Peyer's patch (tissue), 4 donors: Measurements from ENCODE around the gene BCAS3. TPM values are rescaled to one million over a fixed set of nuclear protein-coding genes. Genes with fewer than 3 reads are reported as not detected.

Source experiments
- DNase-seq, 3 donors: peaks; one replicate each; pipeline ENCODE4 v3.0.0-alpha.2; 2017 to 2019
- H3K27ac ChIP-seq, 4 donors: fragments of 200-600 bp; sonication (generic); one replicate each; pipeline ENCODE4 v1.5.1; 2016 to 2019
- H3K27me3 ChIP-seq, 2 donors: fragments of 200-600 bp; sonication (generic); one replicate each; pipeline ENCODE4 v1.5.1; 2019
- H3K36me3 ChIP-seq, 3 donors: fragments of 200-600 bp; sonication (generic); one replicate each; pipeline ENCODE4 v1.5.1; 2016 to 2019
- H3K4me1 ChIP-seq, 4 donors: fragments of 200-600 bp; sonication (generic); one replicate each; pipeline ENCODE4 v1.5.1; 2016 to 2019
- H3K4me3 ChIP-seq, 4 donors: fragments of 200-600 bp; sonication (generic); 1 replicate in 3 of 4; 2 replicates in 1 of 4; pipeline ENCODE4 v1.5.1; 2016 to 2019; ENCODE audit warnings: mild to moderate bottlenecking in 1 of 4
- H3K9me3 ChIP-seq, 4 donors: fragments of 200-600 bp; sonication (generic); one replicate each; pipeline ENCODE4 v1.5.1; 2016 to 2019; ENCODE audit warnings: mild to moderate bottlenecking in 1 of 4
- POLR2A ChIP-seq, 2 donors: fragments of 450-650 bp; IDR thresholded peaks; one replicate each; pipeline ENCODE4 v1.5.1; 2017; ENCODE audit warnings: antibody characterized with exemption in 2 of 2, mild to moderate bottlenecking in 2 of 2, moderate library complexity in 2 of 2
- total RNA-seq, 4 donors: library from RNA; depleted of rRNA; stranded (reverse); fragments of >200 nt; gene quantifications; one replicate each; pipeline ENCODE4 v1.1.0, GENCODE V29; 2016
- TF ChIP-seq, protein P1 (sequence below), 6 experiments: fragments of 450-650 bp in 4 of 6; fragments of 200-600 bp in 2 of 6; sonication (generic) in 1 of 6; IDR thresholded peaks; one replicate each; pipeline ENCODE4 v1.5.1; 2017 to 2019; ENCODE audit warnings: antibody characterized with exemption in 6 of 6, mild to moderate bottlenecking in 3 of 6, moderate library complexity in 1 of 6

BCAS3 gene
- total RNA-seq, 4 donors from 2014 or later, result 25.7 to 109 (median 57.1) TPM

DNA sequence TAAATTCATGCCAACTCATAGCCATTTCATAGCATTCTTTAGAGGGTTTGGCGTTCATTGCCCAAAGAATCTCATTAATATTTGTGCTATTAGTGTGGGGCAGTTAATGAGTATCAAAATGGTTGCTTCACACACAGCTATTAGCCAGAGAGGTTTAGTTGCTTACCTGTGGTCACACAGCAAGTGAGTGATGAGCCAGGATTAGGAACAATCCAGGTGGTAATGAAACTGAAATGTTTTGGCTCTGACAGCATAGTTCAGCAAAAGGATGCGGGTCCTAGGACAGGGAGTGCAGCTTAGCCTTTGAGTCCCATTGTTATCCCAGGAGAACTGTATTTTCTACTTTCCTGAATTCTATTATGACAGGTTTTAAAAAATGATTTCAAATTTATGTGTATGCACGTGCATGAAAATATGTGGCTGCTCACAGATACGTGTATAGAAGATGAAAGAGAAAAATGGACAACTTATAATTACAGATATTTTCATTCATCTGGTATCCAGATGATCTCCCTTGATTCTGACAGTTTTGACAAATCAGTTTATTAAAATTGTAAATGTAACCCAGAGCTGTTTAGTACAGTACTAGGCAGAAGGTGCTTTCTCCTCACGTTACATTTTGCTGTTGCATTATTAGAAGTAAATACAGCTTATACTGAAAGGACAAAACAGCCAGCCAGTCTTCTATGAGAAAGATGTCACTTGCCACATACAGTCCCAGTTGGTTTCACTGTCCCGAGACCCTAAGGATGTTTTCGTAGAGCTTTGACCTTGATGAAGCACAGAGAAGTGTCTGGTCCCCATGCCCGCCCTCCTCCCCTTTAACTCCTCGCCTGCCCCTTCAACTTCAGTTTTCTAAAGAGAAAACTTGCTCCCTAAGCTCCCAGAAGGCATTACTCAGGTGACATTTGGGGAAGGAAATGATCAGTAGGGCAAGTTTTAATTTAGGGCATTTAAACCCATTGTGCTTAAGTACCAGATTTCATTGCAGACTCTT, 622.2 kb downstream of the BCAS3 start:
- Histone ChIP-seq H3K4me1 (no peaks in the 10 kb centered on the region), H3K27ac (no peak overlapping the region), H3K27me3 (no peaks in the 10 kb centered on the region)

DNA sequence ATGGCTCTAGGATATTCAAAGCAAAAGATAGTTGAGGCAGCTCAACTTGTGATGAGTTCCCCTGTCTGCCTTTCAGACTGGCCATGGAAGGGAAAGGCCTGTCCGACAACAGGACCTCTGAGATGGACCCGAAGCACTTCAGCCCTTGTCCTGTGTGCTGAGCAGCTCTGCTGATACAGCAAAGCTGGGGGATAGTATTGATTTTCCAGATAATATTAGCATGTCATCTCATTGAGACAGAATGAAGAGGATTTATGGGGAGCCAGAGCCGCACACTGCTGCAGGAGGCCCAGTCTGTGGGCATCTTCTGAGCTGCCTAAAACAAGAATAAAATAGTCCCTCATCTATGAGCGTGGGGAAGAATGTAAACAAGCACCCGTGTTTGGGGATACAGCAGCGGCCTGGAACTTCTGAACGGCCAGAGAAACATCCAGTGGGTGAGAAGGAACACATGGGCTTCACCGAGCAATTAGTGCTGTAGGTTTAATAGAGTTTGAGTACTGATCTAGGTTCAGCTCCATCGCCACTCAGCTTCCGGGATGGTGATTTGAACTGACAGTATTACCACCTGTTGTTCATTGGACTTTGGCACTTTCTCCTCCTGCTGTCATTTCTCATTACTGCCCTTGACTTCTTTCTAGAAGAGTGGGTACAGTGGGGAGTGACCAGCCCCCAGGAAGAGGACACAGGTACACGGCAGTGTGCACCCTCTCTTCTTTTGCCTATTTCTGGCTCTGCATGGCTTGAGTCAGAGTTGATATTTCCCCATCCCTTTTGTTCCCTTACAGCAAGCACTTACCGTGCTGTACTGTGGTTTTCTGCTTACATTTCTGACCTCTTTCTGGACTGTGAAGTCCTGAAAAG, 625.5 kb downstream of the BCAS3 start:
- Histone ChIP-seq H3K27ac (peak overlapping the region in 2 of 4 donors; percentile 35 to 41), H3K27me3 (no peaks in the 10 kb centered on the region), H3K9me3 (no peaks in the 10 kb centered on the region), H3K4me3 (no peak overlapping the region), H3K4me1 (no peaks in the 10 kb centered on the region), H3K36me3 (no peaks in the 10 kb centered on the region)
- TF ChIP-seq, protein P1, sequence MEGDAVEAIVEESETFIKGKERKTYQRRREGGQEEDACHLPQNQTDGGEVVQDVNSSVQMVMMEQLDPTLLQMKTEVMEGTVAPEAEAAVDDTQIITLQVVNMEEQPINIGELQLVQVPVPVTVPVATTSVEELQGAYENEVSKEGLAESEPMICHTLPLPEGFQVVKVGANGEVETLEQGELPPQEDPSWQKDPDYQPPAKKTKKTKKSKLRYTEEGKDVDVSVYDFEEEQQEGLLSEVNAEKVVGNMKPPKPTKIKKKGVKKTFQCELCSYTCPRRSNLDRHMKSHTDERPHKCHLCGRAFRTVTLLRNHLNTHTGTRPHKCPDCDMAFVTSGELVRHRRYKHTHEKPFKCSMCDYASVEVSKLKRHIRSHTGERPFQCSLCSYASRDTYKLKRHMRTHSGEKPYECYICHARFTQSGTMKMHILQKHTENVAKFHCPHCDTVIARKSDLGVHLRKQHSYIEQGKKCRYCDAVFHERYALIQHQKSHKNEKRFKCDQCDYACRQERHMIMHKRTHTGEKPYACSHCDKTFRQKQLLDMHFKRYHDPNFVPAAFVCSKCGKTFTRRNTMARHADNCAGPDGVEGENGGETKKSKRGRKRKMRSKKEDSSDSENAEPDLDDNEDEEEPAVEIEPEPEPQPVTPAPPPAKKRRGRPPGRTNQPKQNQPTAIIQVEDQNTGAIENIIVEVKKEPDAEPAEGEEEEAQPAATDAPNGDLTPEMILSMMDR (IDR thresholded peaks at IDR 0.05), result no peak
- TF ChIP-seq POLR2A (IDR thresholded peaks at IDR 0.05), result no peak
- no peak for DNase-seq

More for the DNA sequence above, 622.2 kb downstream of the BCAS3 start:
- TF ChIP-seq, protein P1 (IDR thresholded peaks at IDR 0.05), result no peak
- TF ChIP-seq POLR2A (IDR thresholded peaks at IDR 0.05), result no peak
- Histone ChIP-seq H3K36me3 (no peaks in the 10 kb centered on the region), H3K4me3 (no peak overlapping the region), H3K9me3 (no peaks in the 10 kb centered on the region)
- DNase-seq, result no peak

DNA sequence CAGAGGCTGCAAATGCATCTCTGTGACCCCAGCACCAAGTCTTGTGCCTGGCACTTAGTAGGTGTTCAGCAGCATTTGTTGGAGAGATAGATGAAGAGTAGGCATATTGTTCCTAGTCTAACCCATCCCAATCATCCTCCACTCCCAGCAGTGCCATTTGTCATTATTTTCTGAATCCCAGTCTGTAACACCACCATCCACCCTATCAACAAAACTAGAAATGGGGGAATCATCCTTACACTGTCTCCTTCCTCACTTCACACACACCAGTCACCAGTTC, 626.1 kb downstream of the BCAS3 start:
- TF ChIP-seq, protein P1 (IDR thresholded peaks at IDR 0.05), result no peak
- no peak for TF ChIP-seq POLR2A (IDR thresholded peaks at IDR 0.05)
- no peaks in the 10 kb centered on the region for H3K4me1 ChIP-seq
- H3K36me3 ChIP-seq, result no peaks in the 10 kb centered on the region
- DNase-seq, result no peak
- H3K27ac ChIP-seq, result peak overlapping the region in 2 of 4 donors; percentile 35 to 41
- no peak overlapping the region for H3K4me3 ChIP-seq
- H3K9me3 ChIP-seq, result no peaks in the 10 kb centered on the region
- no peaks in the 10 kb centered on the region for H3K27me3 ChIP-seq

DNA sequence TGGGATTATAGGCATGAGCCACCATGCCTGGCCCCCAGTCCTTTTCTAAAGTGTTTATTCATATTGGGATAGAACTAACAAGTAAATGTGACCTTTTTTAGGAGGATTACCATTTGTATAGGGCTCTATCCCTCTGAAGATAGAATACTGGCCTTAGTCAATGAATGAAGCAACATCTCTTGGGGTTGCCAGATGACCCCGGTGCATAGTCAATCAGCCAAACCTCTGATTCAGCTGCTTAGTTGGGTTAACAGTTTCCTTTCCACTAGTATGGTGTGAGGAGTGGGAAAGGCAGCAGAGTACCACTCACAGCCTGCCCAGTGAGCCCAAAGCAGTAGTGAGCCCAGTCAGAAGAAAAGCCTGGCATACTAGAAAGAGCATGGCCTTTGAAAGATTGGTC, 627.4 kb downstream of the BCAS3 start:
- H3K9me3 ChIP-seq, result no peaks in the 10 kb centered on the region
- no peak overlapping the region for H3K4me3 ChIP-seq
- TF ChIP-seq POLR2A (IDR thresholded peaks at IDR 0.05), result no peak
- TF ChIP-seq, protein P1 (IDR thresholded peaks at IDR 0.05), result no peak
- H3K36me3 ChIP-seq, result no peaks in the 10 kb centered on the region
- no peak for DNase-seq
- no peaks in the 10 kb centered on the region for H3K27me3 ChIP-seq
- no peak overlapping the region for H3K27ac ChIP-seq
- no peaks in the 10 kb centered on the region for H3K4me1 ChIP-seq

DNA sequence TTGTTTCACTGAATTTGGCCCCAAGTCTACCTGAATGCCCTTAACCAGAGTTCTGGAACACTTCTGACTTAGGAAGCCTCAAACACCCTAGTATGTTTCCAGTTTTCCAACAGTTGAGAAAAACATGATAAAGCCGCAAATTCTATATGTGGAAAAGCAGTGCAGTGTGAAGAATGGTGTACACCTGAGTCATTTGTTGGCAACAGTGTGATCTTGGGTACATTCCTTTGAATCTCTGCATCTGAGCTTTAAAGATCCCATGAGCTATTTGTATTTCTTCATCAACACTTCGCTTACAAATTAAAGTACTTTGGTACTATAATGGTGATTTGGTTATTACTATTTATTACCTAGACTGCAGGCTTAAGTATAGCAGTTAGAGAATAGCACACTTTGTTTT, 628.4 kb downstream of the BCAS3 start:
- Histone ChIP-seq H3K4me1 (no peaks in the 10 kb centered on the region), H3K9me3 (no peaks in the 10 kb centered on the region), H3K36me3 (no peaks in the 10 kb centered on the region), H3K27me3 (no peaks in the 10 kb centered on the region), H3K27ac (no peak overlapping the region), H3K4me3 (no peak overlapping the region)
- no peak for DNase-seq
- TF ChIP-seq POLR2A (IDR thresholded peaks at IDR 0.05), result no peak
- TF ChIP-seq, protein P1 (IDR thresholded peaks at IDR 0.05), result no peak
